DOHH2 (cell line): ENCODE measurements around the gene JHY.

Experiments used
- H3F3A ChIP-seq: fragments of 200-600 bp; sonication (generic), shearing (Covaris generic); 2 replicates; pipeline ENCODE4 v1.6.0; 2016; ENCODE audit warnings: antibody characterized with exemption, mild to moderate bottlenecking; ENCODE audit not compliant: control insufficient read depth, insufficient read depth
- H3K27ac ChIP-seq: fragments of 200-600 bp; sonication (generic); 2 replicates; pipeline ENCODE4 v1.5.1; 2014; ENCODE audit warnings: low read depth, mild to moderate bottlenecking, low read length, moderate library complexity
- H3K27me3 ChIP-seq: fragments of 200-600 bp; sonication (generic); 2 replicates; pipeline ENCODE4 v1.6.1; 2014; ENCODE audit warnings: mild to moderate bottlenecking, low read length, mixed read lengths; ENCODE audit not compliant: control insufficient read depth
- H3K36me3 ChIP-seq: fragments of 200-600 bp; sonication (generic); 2 replicates; pipeline ENCODE4 v1.6.1; 2014; ENCODE audit warnings: mild to moderate bottlenecking, low read length, moderate library complexity, mixed read lengths; ENCODE audit not compliant: control insufficient read depth
- H3K4me1 ChIP-seq: fragments of 200-600 bp; sonication (generic); 2 replicates; pipeline ENCODE4 v1.6.1; 2014; ENCODE audit warnings: mild to moderate bottlenecking, low read length, mixed read lengths; ENCODE audit not compliant: control insufficient read depth
- H3K4me2 ChIP-seq: fragments of 200-600 bp; sonication (generic); 2 replicates; pipeline ENCODE4 v1.6.0; 2014; ENCODE audit warnings: mild to moderate bottlenecking, low read length, moderate library complexity
- H3K4me3 ChIP-seq: fragments of 200-600 bp; sonication (generic); 2 replicates; pipeline ENCODE4 v1.5.1; 2014; ENCODE audit warnings: mild to moderate bottlenecking, low read length, mixed read lengths
- H3K79me2 ChIP-seq: fragments of 200-600 bp; sonication (generic); 2 replicates; pipeline ENCODE4 v1.6.1; 2014; ENCODE audit warnings: mild to moderate bottlenecking, low read length, mixed read lengths; ENCODE audit not compliant: control insufficient read depth
- H3K9me2 ChIP-seq: fragments of 200-600 bp; sonication (generic); replicated peaks from 2 replicates; pipeline ENCODE4 v1.6.1; 2014; ENCODE audit warnings: mild to moderate bottlenecking, low read length, mixed read lengths; ENCODE audit not compliant: control insufficient read depth
- H3K9me3 ChIP-seq: fragments of 200-600 bp; sonication (generic); 2 replicates; pipeline ENCODE4 v1.6.1; 2014; ENCODE audit warnings: antibody characterized with exemption, low read length, mixed read lengths; ENCODE audit not compliant: control insufficient read depth, insufficient read depth
- H4K20me1 ChIP-seq: fragments of 200-600 bp; sonication (generic); 2 replicates; pipeline ENCODE4 v1.6.0; 2014; ENCODE audit warnings: low read depth, mild to moderate bottlenecking, antibody characterized with exemption, low read length, moderate library complexity; ENCODE audit not compliant: control insufficient read depth, insufficient read depth
- EZH2phosphoT487 ChIP-seq: fragments of 200-600 bp; sonication (generic); IDR thresholded peaks from 2 replicates; pipeline ENCODE4 v1.6.1; 2017; ENCODE audit warnings: borderline replicate concordance, mild to moderate bottlenecking, antibody characterized with exemption, low read length, moderate library complexity, mixed read lengths
- TF ChIP-seq, protein P1 (sequence below): fragments of 200-600 bp; sonication (generic); IDR thresholded peaks from one replicate; pipeline ENCODE4 v1.5.1; 2014; ENCODE audit warnings: antibody characterized with exemption, mild to moderate bottlenecking, low read depth, low read length; ENCODE audit not compliant: poor library complexity, severe bottlenecking

Gene JHY

DNA sequence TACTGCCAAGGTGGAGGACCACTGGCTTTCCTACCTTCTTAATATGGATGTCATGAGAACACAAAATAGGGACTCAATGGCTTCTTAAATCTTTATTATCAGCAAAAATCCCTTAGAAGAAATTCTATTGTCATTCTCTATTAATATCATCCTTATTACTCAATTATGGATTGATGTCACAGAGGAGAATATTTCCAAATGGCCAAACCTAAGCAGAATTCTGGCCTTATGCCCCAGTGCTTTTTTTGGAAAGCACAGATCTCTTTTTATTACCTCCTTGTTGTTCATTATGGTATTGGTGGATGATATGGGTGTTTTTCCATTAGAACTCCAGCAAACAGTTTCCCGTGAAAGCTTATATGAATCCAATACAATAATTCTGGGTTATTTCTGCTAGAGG, 34.4 kb upstream of the JHY start:
- TF ChIP-seq, protein P1, sequence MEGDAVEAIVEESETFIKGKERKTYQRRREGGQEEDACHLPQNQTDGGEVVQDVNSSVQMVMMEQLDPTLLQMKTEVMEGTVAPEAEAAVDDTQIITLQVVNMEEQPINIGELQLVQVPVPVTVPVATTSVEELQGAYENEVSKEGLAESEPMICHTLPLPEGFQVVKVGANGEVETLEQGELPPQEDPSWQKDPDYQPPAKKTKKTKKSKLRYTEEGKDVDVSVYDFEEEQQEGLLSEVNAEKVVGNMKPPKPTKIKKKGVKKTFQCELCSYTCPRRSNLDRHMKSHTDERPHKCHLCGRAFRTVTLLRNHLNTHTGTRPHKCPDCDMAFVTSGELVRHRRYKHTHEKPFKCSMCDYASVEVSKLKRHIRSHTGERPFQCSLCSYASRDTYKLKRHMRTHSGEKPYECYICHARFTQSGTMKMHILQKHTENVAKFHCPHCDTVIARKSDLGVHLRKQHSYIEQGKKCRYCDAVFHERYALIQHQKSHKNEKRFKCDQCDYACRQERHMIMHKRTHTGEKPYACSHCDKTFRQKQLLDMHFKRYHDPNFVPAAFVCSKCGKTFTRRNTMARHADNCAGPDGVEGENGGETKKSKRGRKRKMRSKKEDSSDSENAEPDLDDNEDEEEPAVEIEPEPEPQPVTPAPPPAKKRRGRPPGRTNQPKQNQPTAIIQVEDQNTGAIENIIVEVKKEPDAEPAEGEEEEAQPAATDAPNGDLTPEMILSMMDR: no peak
- TF ChIP-seq EZH2phosphoT487: no peak
- Histone ChIP-seq H3F3A (no peaks in the 10 kb centered on the region), H3K4me3 (no peak overlapping the region), H3K9me3 (no peaks in the 10 kb centered on the region), H3K27me3 (peaks cover 15% of the 10 kb centered on the region; the same call in 1 of the 2 replicates), H3K9me2 (no peaks in the 10 kb centered on the region), H3K27ac (no peak overlapping the region), H3K4me1 (peaks cover 17% of the 10 kb centered on the region), H4K20me1 (no peaks in the 10 kb centered on the region), H3K4me2 (no peak overlapping the region), H3K36me3 (no peaks in the 10 kb centered on the region), H3K79me2 (no peaks in the 10 kb centered on the region)

DNA sequence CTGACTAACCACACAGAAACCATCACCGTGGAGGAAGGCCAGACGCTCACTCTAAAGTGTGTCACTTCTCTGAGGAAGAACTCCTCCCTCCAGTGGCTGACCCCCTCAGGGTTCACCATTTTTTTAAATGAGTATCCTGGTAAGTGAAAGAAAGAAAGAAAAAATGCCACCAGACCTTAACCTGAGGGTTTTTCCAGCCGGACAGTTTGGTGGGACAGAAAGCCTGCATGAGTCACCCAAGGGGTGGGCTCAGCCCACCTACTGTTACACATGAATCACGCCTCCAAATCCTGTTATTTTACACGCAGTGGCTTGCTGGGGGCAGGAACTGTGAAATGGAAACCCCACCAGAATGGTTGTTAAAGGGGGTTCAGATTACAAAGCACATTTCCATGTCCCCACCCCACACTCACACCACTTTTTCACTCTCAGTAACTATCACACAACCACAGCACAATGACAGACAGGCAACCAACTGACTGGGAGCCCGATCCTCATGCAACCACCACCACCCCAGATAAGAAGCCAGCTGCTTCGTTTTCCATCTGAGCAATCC, 32.4 kb upstream of the JHY start:
- Histone ChIP-seq H3K27me3 (peaks cover 15% of the 10 kb centered on the region; the same call in 1 of the 2 replicates), H3K79me2 (no peaks in the 10 kb centered on the region), H3K4me1 (peaks cover 6% of the 10 kb centered on the region), H3F3A (no peaks in the 10 kb centered on the region), H3K27ac (no peak overlapping the region), H3K9me3 (no peaks in the 10 kb centered on the region), H3K4me3 (no peak overlapping the region), H3K4me2 (no peak overlapping the region), H3K36me3 (no peaks in the 10 kb centered on the region), H3K9me2 (no peaks in the 10 kb centered on the region), H4K20me1 (no peaks in the 10 kb centered on the region)
- TF ChIP-seq EZH2phosphoT487: no peak
- TF ChIP-seq, protein P1: no peak

DNA sequence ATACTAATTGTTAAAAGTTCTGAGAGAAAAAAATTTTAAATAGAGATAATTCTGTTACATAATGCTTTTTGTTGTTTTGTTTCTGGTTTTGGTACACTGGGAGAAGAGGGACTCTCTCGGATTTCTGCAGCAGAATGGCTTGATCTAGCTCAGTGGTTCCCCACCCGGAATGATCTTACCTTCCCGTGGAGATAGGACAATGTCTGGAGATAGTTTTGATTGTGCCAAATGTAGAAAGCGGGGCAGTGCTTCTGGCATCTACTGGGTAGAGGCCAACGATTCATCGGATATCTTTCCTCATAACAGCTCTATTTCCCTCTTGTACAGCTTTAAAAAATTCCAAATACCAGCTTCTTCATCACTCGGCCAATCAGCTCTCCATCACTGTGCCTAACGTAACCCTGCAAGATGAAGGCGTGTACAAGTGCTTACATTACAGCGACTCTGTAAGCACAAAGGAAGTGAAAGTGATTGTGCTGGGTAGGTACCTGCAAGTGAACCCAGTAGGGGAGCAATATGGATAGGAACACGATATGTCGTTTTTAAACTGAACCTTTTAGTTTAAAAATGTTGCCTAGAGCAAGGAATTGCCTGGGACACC, 31.1 kb upstream of the JHY start:
- H3F3A ChIP-seq: no peaks in the 10 kb centered on the region
- H3K9me2 ChIP-seq: no peaks in the 10 kb centered on the region
- no peaks in the 10 kb centered on the region for H3K9me3 ChIP-seq
- H3K4me1 ChIP-seq: peaks cover 6% of the 10 kb centered on the region
- H3K27ac ChIP-seq: no peak overlapping the region
- no peak overlapping the region for H3K4me3 ChIP-seq
- H4K20me1 ChIP-seq: no peaks in the 10 kb centered on the region
- H3K4me2 ChIP-seq: peak overlapping the region; percentile 19
- H3K27me3 ChIP-seq: peaks cover 18% of the 10 kb centered on the region; the same call in 1 of the 2 replicates
- H3K36me3 ChIP-seq: no peaks in the 10 kb centered on the region
- H3K79me2 ChIP-seq: no peaks in the 10 kb centered on the region
- no peak for TF ChIP-seq EZH2phosphoT487
- TF ChIP-seq, protein P1: no peak
